Activated T-cell treated with anti-CD3 and anti-CD28 coated beads, Interleukin-2, amount 50 U/mL, for 1 hour (primary cell): ENCODE data around the gene LYG1.
A peak's percentile ranks its signal among the peaks of the same experiment; 100 is the strongest.
"Not testable (repeated sequence)": the region's sequence is repeated elsewhere in the genome, so short reads cannot be mapped to it uniquely, and the experiment has no call there.

Experiments used
- DNase-seq: peaks from one replicate; pipeline ENCODE4 v3.0.0-alpha.2; 2020

The LYG1 gene

DNA sequence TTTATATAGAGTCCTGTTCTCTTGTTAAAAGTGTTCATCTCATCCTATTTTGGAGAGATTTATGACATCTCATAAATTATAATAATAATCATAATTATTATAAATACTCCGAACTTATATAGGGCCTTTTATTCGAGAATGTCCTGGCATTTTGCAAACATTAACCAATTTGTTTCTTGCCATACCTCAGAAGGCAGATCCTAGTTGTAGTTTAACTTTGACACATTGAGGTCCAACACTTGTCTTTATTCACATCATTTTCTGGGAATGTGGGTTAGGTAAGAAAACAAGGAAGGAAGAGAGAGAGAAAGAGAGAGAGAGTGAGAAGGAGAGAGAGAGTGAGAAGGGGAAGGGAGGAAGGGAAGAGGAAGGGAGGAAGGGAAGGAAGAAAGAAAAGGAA lies at the start of gene LYG1:
LYG1 (minus strand) TSS at position 101 of the 400 bp plus-strand sequence. CDS start 5,527 bp downstream, outside the sequence.
- not testable (repeated sequence) for DNase-seq

DNA sequence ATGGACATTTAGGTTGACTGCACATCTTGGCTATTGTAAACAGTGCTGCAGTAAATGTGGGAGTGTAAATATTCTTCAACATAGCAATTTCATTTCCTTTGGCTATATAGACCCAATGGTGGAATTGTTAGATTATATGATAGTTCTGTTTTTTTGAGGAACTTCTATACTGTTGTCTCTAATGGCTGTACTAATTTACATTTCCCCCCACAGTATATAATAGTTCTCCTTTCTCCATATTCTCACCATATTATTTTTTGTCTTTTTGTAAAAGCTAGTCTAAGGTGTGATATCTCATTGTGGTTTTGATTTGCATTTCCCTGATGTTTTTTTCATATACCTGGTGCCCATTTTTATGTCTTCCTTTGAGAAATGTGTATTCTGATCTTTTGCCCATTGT lies 49.2 kb upstream of the LYG1 start:
- no peak for DNase-seq

- DNase-seq = no peak
Observed at GRCh38 chr2:99348173-99348572, 47.2 kb upstream of the LYG1 start.

DNA sequence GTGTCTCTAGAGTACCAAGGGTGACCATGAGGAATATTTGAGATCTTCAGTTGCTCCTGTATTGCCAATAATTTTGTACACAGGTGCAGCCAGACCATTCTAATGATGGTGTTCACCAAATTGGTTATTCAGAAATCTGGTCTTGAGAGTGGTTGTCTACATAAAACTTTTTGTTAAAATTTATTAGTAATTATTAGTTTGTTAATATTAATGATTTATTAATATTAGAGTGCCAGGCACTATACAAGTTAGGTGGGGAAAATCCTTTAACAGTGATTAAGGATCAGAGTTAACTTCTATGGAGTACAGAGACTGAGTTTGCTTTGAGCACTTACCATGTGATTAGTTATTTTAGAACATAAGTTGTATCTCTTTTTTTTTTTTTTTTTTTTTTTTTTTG lies 45.2 kb upstream of the LYG1 start:
- DNase-seq = no peak

- not testable (repeated sequence) for DNase-seq
Observed at GRCh38 chr2:99345446-99345845, 44.4 kb upstream of the LYG1 start.

- DNase-seq = no peak
Observed at GRCh38 chr2:99342536-99342935, 41.5 kb upstream of the LYG1 start.

DNA sequence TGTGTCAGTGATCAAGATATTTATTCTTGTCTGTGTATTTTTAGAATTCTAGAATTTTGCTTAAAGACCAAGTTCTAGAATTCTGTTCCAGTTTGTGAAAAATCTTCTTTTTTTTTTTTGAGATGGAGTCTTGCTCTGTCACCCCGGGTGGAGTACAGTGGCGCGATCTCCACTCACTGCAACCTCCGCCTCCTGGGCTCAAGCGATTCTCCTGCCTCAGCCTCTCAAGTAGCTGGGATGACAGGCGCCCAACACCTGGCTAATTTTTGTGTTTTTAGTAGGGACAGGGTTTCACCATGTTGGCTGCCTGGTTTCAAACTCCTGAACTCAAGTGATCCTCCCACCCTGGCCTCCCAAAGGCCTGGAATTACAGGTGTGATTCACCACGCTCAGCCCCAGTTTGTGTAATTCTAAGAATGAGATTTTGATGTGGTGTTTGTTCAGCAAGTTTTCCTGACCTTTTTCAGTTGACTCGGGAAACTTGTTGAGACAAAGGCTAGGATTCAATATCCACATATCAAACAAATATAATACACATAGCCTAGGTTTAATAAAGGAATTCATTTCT lies 39.8 kb upstream of the LYG1 start:
- no peak for DNase-seq

DNA sequence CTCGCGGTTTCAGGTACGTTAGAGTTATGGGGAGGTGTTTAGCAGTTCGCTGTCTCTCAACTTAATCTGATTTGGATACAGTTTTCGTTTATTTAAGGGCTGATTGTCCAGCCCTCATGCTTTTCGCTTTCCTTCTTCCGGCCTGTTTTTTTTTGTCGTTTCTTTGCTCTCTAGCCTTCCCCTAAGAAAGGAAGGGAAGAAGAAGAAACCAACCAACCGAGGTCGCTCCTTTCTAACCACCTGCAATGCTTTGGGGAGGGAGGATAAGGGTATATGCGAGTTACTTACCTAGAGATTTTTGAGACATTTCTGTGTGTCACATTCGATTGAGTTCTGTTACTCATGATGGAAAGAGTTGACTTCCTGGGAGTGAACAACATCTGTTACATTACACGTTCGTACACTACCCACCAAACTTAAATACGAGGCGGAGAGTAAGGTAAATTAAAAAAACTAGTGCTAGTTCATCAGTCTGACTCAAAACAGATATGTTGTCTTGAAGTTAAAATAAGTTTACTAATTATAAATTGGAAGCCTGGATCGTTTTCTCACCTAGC lies 37.1 kb upstream of the LYG1 start:
- DNase-seq = no peak

DNA sequence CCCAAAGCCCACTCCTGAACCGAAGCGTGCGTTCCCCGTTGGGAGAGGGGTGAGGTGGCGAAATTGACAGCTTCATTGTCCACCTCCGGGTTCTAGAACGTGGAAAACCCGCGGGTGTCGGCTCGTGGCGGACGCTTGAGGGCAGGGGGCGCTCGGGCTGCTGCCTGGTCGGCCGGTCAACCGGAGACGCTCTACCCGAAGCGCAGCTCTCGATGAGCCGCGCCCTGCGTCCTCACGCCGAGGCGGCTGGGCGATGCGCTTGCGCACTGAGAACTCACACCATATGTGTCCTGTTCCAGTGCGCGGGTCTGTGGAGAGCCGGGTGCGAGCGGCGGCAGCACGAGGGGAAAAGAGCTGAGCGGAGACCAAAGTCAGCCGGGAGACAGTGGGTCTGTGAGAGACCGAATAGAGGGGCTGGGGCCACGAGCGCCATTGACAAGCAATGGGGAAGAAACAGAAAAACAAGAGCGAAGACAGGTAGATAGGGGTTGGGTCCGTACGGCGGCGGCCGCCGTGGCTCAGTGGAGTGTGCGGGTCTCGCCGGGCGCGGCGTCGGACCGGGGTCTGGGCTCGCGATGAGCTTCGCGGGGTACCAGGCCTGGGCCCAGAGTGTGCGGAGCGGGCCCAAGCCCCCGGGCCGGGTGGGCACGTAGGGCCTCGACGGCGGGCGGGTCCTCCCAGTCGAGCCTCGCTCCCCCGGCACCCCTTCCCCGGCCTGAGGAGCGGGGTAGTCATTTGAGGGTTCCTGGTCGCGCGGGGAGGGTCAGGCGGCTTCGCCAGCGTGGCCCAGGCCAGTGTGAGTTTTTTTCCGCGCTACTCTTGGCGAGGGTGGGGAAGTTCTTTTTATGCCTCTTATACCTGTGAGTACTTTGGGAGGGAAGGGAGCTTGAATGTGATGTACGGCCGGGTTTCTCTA lies 36.4 kb upstream of the LYG1 start, which contains the start of gene EIF5B:
EIF5B (plus strand) TSS at position 277 of the 916 bp plus-strand sequence; CDS start at position 443, 166 bp downstream.
- peak; percentile 92 for DNase-seq

- DNase-seq = no peak
Observed at GRCh38 chr2:99336804-99337112, 35.8 kb upstream of the LYG1 start.

DNA sequence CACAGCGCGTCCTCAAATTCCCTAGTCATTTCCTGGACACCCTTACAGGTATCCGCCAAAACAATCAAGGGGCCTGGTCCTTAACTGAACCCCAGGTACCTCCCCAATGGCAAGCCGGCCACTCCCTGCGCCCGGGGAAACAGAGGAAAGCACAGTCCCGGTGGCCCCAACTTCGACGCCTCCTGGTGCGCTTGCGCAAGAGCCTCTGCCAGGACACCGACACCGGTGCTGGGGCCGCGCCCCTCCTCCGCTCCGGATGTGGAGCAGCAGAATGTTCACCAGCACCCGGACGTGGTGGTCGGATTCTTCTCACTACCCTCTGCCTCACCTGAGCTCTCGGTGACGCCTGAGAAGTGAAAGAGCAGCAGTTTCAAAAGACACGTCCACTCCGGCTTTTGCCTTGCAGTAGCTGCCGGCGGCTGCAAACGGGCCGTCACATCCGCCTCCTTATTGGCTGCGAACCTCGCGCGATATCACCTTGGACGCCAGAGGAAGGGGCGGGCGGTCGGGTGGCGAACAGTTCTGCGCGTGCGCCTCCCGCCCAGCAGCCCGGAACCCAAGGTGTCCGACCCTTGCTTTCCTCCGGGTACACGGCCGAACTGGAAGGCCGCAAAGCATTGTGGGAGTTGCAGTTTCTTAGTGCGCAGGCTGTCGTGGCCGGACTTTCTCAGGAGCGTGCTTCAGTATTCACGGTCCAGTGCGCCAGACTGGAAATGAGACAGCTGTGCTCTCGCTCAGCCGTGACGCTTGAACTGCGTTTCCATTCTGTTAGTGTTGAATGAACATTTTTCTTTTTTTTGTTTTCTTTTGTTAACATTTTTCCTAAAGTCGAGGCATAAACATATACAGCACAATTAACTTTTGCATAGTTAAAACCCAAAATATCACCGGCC lies 35.2 kb upstream of the LYG1 start, which contains the start of gene TXNDC9:
TXNDC9 (minus strand) TSS at position 423 of the 893 bp plus-strand sequence. CDS start 3,123 bp downstream, outside the sequence.
- DNase-seq = peak; percentile 95

- no peak for DNase-seq
Observed at GRCh38 chr2:99325384-99325783, 24.4 kb upstream of the LYG1 start.

DNA sequence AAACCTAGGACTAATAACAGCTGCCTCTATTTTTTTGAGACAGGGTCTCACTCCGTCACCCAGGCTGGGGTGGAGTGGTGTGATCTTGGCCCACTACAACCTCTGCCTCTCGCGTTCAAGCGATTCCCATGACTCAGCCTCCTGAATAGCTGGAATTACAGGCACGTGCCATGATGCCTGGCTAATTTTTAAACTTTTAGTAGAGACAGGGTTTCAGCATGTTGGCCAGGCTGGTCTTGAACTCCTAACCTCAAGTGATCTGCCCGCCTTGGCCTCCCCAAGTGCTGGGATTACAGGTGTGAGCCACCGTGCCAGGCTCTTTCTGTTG lies 16.8 kb upstream of the LYG1 start:
- DNase-seq = not testable (repeated sequence)

GRCh38 chr2:99317161-99317872 lies 16.3 kb upstream of the LYG1 start:
- DNase-seq = no peak

GRCh38 chr2:99299580-99299979 lies 1.4 kb downstream of the LYG1 start:
- DNase-seq = no peak

- no peak for DNase-seq
Observed at GRCh38 chr2:99297994-99298393, 3.0 kb downstream of the LYG1 start.

GRCh38 chr2:99285526-99285925 lies 15.5 kb downstream of the LYG1 start:
- no peak for DNase-seq

GRCh38 chr2:99279969-99280695 lies 20.9 kb downstream of the LYG1 start:
- no peak for DNase-seq

GRCh38 chr2:99278793-99279291 lies 22.2 kb downstream of the LYG1 start:
- DNase-seq = no peak

DNA sequence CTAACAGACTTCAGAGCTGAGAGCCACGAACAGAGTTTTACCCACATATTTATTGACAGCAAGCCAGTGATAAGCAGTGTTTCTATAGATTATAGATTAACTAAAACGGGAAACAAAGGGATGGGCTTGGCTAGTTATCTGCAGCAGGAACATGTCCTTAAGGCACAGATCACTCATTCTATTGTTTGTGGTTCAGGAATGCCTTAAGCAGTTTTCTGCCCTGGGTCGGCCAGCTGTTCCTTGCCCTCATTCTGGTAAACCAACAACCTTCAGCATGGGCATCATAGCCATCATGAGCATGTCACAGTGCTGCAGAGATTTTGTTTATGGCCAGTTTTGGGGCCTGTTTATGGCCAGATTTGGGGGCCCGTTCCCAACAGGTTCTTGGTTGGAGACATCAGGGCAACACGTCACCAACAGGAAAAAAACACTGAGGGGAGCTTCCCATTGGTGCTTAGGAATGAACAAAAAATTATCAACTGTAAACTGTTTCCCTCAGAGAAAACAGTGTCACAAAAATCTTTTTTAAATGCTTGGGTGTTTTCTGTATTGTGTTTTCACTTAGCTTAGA lies 22.7 kb downstream of the LYG1 start:
- DNase-seq = not testable (repeated sequence)

DNA sequence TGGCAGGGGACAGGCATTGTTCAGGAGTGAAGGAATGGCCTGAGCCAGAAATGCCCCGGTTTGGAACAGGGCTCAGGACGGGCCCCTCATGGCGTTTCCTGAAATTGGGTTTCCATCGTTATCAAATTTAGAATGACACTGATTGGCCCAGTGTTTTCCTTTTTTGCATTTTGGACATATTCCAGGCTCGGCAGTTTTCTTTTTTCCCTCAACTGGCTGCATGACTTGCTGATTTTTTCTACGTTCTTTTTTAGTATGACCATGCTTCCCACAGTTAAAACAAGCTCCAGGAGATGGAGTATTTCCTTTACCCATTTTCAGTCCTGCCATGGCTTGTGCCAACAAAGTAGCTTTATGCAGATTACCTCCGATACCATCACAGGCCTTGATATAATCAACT lies 25.1 kb downstream of the LYG1 start:
- no peak for DNase-seq
